Natural killer cell (primary cell): ENCODE data around the gene UNC5B. TPM values are rescaled to one million over a fixed set of nuclear protein-coding genes. Genes with fewer than 3 reads are reported as not detected.
"Not testable (repeated sequence)": the region's sequence is repeated elsewhere in the genome, so short reads cannot be mapped to it uniquely, and the experiment has no call there.

ENCODE experiments used
- ATAC-seq, 3 donors: fragments of 150-1000 bp in 2 of 3; fragments of 200-7000 bp in 1 of 3; cut with Tn5 transposase; 1 replicate in 1 of 3; 2 replicates in 2 of 3; pipeline ENCODE4 v1.10.0; 2021; ENCODE audit warnings: mild to moderate bottlenecking in 2 of 3, moderate library complexity in 2 of 3
- DNase-seq, 2 donors: peaks; one replicate each; pipeline versions ENCODE4 v3.0.0 to v3.0.0-alpha.2; 2013 to 2021; ENCODE audit warnings: mixed read lengths in 1 of 2
- H3K27ac ChIP-seq: one replicate; pipeline ENCODE4 v1.5.1; 2013; ENCODE audit warnings: mild to moderate bottlenecking, low read length
- H3K27me3 ChIP-seq: one replicate; pipeline ENCODE4 v1.6.1; 2013; ENCODE audit warnings: low read length; ENCODE audit not compliant: control insufficient read depth, insufficient read depth
- H3K36me3 ChIP-seq: one replicate; pipeline ENCODE4 v1.6.1; 2013; ENCODE audit warnings: low read length; ENCODE audit not compliant: control insufficient read depth, insufficient read depth
- H3K4me1 ChIP-seq: one replicate; pipeline ENCODE4 v1.6.1; 2013; ENCODE audit warnings: low read length; ENCODE audit not compliant: control insufficient read depth, insufficient read depth
- H3K4me3 ChIP-seq: one replicate; pipeline ENCODE4 v1.5.1; 2013; ENCODE audit warnings: low read length
- H3K9me3 ChIP-seq: one replicate; pipeline ENCODE4 v1.6.1; 2013; ENCODE audit warnings: low read length; ENCODE audit not compliant: control insufficient read depth, insufficient read depth
- H3K27ac Mint-ChIP-seq, 2 donors: one replicate each; pipeline ENCODE4 v1.8.0; 2022; ENCODE audit warnings: mild to moderate bottlenecking in 2 of 2, mixed read lengths in 2 of 2, moderate library complexity in 1 of 2
- H3K27me3 Mint-ChIP-seq, 2 donors: one replicate each; pipeline ENCODE4 v1.8.0; 2022; ENCODE audit warnings: low read depth in 2 of 2, mixed read lengths in 2 of 2
- H3K36me3 Mint-ChIP-seq: one replicate; pipeline ENCODE4 v1.8.0; 2022; ENCODE audit warnings: mixed read lengths
- H3K4me1 Mint-ChIP-seq, 2 donors: one replicate each; pipeline ENCODE4 v1.8.0; 2022; ENCODE audit warnings: mixed read lengths in 2 of 2
- H3K4me3 Mint-ChIP-seq: one replicate; pipeline ENCODE4 v1.8.0; 2022; ENCODE audit warnings: mild to moderate bottlenecking, moderate library complexity, mixed read lengths
- H3K9me3 Mint-ChIP-seq, 2 donors: one replicate each; pipeline ENCODE4 v1.8.0; 2022; ENCODE audit warnings: mixed read lengths in 2 of 2
- WGBS: methylation state at CpG from one replicate; pipeline ENCODE4 v1.1.7; 2013; ENCODE audit warnings: missing lambda C conversion rate; ENCODE audit not compliant: insufficient coverage; 5-methylcytosine and 5-hydroxymethylcytosine counted together
- intact Hi-C: fragments of 100-400 bp; cut with micrococcal nuclease; formaldehyde crosslinking; loops from one replicate; pipeline ENCODE4 v1.14.2; 2022
- total RNA-seq, 4 donors: library from RNA; stranded (reverse); fragments of 120-200 nt in 1 of 4; gene quantifications; one replicate each; pipeline versions ENCODE4 v1.2.3 to v1.2.4, GENCODE V29; 2013 to 2022
- TF ChIP-seq, protein P1 (sequence below): fragments of 200-600 bp; IDR thresholded peaks from one replicate; pipeline ENCODE4 v1.8.0; 2022; ENCODE audit warnings: antibody characterized with exemption

The UNC5B gene
- total RNA-seq, 3 donors from 2014 or later (not counting 1 experiment from before 2014, with no cell fraction given): 0.09 to 0.65 (median 0.09) TPM

DNA sequence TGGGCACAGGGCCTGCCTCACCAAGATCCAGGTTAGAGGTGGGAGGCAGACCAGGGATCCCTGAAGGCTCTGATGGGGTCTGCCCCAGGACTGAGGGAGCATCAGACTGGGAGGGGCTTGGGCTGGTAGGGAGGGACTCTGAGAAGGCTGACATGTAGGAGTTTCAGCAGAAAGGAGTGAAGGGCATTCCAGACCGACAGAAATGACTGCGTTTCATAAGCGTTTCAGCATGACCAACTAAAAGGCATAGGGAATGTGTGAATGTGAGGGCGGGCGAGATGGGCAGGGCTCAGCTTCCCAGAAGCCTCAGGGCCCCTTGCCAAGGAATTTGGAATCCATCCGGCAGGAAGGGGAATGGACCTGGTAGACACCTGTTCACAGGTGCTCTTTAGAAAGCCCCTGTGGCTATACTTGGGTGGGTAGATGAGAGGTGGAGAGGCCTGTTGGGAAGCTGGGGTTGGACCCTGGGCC lies 81.8 kb downstream of the UNC5B start:
- Mint-ChIP-seq H3K27ac (no peak overlapping the region), H3K9me3 (no peaks in the 10 kb centered on the region), H3K4me1 (no peaks in the 10 kb centered on the region), H3K27me3 (no peaks in the 10 kb centered on the region), H3K36me3 (no peaks in the 10 kb centered on the region), H3K4me3 (no peak overlapping the region)
- intact Hi-C loops: no loop called here
- 92% methylated on average over 6 of the region's 6 CpGs for WGBS
- TF ChIP-seq, protein P1, sequence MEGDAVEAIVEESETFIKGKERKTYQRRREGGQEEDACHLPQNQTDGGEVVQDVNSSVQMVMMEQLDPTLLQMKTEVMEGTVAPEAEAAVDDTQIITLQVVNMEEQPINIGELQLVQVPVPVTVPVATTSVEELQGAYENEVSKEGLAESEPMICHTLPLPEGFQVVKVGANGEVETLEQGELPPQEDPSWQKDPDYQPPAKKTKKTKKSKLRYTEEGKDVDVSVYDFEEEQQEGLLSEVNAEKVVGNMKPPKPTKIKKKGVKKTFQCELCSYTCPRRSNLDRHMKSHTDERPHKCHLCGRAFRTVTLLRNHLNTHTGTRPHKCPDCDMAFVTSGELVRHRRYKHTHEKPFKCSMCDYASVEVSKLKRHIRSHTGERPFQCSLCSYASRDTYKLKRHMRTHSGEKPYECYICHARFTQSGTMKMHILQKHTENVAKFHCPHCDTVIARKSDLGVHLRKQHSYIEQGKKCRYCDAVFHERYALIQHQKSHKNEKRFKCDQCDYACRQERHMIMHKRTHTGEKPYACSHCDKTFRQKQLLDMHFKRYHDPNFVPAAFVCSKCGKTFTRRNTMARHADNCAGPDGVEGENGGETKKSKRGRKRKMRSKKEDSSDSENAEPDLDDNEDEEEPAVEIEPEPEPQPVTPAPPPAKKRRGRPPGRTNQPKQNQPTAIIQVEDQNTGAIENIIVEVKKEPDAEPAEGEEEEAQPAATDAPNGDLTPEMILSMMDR: no peak
- Histone ChIP-seq H3K27me3 (no peaks in the 10 kb centered on the region), H3K4me3 (no peak overlapping the region), H3K9me3 (no peaks in the 10 kb centered on the region), H3K36me3 (no peaks in the 10 kb centered on the region), H3K27ac (no peak overlapping the region), H3K4me1 (peaks cover 6% of the 10 kb centered on the region)
- ATAC-seq (no peak), DNase-seq (no peak)

DNA sequence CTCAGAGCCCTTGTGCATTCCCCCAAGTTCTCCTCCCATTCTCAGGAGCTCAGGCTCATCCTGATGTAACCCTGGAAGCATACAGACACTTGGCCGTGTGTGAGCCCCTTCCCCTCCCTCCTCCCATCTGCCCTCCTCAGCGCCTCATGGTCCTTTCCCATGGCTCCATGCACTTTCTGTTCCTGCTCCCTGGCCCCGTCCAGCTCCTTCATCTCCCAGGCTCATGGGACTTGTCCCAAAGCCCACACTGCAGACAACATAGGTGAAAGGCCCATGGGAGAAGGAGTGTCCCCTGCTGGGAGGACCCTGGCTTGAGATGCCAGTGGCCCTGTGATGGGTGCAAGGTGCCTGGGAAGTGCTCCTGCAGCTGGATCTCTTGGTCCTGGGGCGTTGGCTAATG lies 82.5 kb downstream of the UNC5B start:
- no peaks in the 10 kb centered on the region for H3K36me3 ChIP-seq
- peaks cover 3 to 7% of the 10 kb centered on the region in 2 donors for H3K27me3 Mint-ChIP-seq
- no peak overlapping the region for H3K27ac ChIP-seq
- no peak for ATAC-seq
- WGBS: 76% methylated on average over 4 of the region's 4 CpGs
- H3K9me3 ChIP-seq: no peaks in the 10 kb centered on the region
- no peak overlapping the region for H3K4me3 ChIP-seq
- H3K4me1 Mint-ChIP-seq: no peaks in the 10 kb centered on the region
- H3K27me3 ChIP-seq: no peaks in the 10 kb centered on the region
- H3K9me3 Mint-ChIP-seq: no peaks in the 10 kb centered on the region
- TF ChIP-seq, protein P1: no peak
- no peak overlapping the region for H3K4me3 Mint-ChIP-seq
- DNase-seq: no peak
- no peaks in the 10 kb centered on the region for H3K36me3 Mint-ChIP-seq
- intact Hi-C loops: no loop called here
- peaks cover 8% of the 10 kb centered on the region for H3K4me1 ChIP-seq
- no peak overlapping the region for H3K27ac Mint-ChIP-seq

DNA sequence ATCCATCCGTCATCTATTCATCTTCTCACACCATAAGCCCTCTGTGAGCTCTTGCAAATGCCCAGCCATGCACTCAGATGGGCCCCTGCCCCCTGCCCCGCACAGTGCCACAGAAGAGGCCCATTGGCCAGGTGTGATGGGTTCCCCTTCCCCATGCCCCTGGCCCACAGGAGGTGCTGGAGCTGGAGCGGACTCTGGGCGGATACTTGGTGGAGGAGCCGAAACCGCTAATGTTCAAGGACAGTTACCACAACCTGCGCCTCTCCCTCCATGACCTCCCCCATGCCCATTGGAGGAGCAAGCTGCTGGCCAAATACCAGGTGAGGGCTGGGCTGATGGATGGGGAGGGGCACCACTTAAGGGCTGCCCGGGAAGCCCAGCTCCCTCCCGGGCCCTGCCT lies 83.3 kb downstream of the UNC5B start:
- H3K4me1 Mint-ChIP-seq: no peaks in the 10 kb centered on the region
- 90% methylated on average over 9 of the region's 9 CpGs for WGBS
- no peak for DNase-seq
- no peak overlapping the region for H3K4me3 Mint-ChIP-seq
- intact Hi-C loops: no loop called here
- peaks cover 3 to 7% of the 10 kb centered on the region in 2 donors for H3K27me3 Mint-ChIP-seq
- H3K4me1 ChIP-seq: peaks cover 8% of the 10 kb centered on the region
- H3K9me3 Mint-ChIP-seq: no peaks in the 10 kb centered on the region
- no peak for ATAC-seq
- H3K36me3 ChIP-seq: no peaks in the 10 kb centered on the region
- TF ChIP-seq, protein P1: no peak
- no peak overlapping the region for H3K27ac Mint-ChIP-seq
- H3K9me3 ChIP-seq: no peaks in the 10 kb centered on the region
- no peak overlapping the region for H3K27ac ChIP-seq
- no peak overlapping the region for H3K4me3 ChIP-seq
- no peaks in the 10 kb centered on the region for H3K36me3 Mint-ChIP-seq
- H3K27me3 ChIP-seq: no peaks in the 10 kb centered on the region

DNA sequence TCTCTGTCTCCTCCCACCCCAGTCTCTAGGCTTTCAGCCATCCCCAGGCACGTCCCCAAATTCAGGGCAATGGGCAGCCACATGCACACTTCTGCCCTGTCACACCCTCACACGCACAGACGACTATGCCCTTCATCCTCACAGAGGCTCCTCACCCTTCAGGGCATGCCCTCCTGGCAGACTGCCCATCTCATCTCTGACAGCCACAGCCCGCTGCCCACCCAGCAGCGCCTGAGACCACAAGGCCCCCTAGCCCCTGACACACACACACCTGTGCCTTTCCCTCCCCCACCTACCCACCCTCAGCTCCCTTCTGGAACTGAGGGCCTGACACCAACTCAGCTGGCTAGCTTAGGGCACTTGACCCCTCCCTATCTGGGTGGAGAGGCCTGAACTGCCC lies 83.7 kb downstream of the UNC5B start:
- intact Hi-C loops: no loop called here
- TF ChIP-seq, protein P1: no peak
- Histone ChIP-seq H3K4me1 (peaks cover 8% of the 10 kb centered on the region), H3K27me3 (no peaks in the 10 kb centered on the region), H3K27ac (no peak overlapping the region), H3K36me3 (no peaks in the 10 kb centered on the region), H3K9me3 (no peaks in the 10 kb centered on the region), H3K4me3 (no peak overlapping the region)
- no peak for ATAC-seq
- WGBS: 50% methylated on average over 5 of the region's 5 CpGs
- Mint-ChIP-seq H3K36me3 (no peaks in the 10 kb centered on the region), H3K9me3 (no peaks in the 10 kb centered on the region), H3K4me1 (no peaks in the 10 kb centered on the region), H3K27ac (no peak overlapping the region), H3K27me3 (peaks cover 3 to 7% of the 10 kb centered on the region in 2 donors), H3K4me3 (no peak overlapping the region)
- DNase-seq: no peak

DNA sequence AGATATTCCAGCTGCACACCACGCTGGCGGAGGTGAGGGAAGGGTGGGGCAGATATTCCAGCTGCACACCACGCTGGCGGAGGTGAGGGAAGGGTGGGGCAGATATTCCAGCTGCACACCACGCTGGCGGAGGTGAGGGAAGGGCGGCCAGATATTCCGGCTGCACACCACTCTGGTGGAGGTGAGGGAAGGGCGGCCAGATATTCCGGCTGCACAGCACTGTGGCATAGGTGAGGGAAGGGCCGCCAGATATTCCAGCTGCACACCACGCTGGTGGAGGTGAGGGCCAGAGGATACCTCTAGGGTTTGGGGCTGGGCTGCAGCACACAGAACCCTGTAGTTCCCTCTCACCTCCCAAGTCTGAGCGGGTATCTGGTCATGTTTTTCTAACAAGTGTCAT lies 84.4 kb downstream of the UNC5B start:
- not testable (repeated sequence) for DNase-seq

More for the DNA sequence above, 84.4 kb downstream of the UNC5B start:
- H3K9me3 Mint-ChIP-seq, H3K4me1 Mint-ChIP-seq, H3K27me3 ChIP-seq, H3K27ac ChIP-seq, H3K4me3 ChIP-seq, H3K27me3 Mint-ChIP-seq, H3K4me1 ChIP-seq, H3K36me3 ChIP-seq, H3K36me3 Mint-ChIP-seq, H3K9me3 ChIP-seq, intact Hi-C loops, H3K4me3 Mint-ChIP-seq, H3K27ac Mint-ChIP-seq, ATAC-seq: not testable (repeated sequence)
- WGBS: 93% methylated on average over 13 of the region's 13 CpGs
